ENCODE measurements around the gene KRT74. TPM values are rescaled to one million over a fixed set of nuclear protein-coding genes. Genes with fewer than 3 reads are reported as not detected.

The KRT74 gene
- total and polyA plus RNA-seq, 9 of the 15 experiments (the other 6 are each of a cell fraction or from before 2014, with no cell fraction given): not detected

- Histone ChIP-seq H3K4me1 (replicated peaks in 1 of 2; ENCODE audit: control insufficient read depth in 2 of 2, insufficient read depth in 2 of 2, low read length in 2 of 2) (peaks cover 0 to 4% of the 10 kb centered on the region in 2 experiments; a peak in 3 of 5 replicates), H3K4me2 (ENCODE audit: insufficient read depth, low read length) (no peak overlapping the region), H3K79me2 (ENCODE audit: control insufficient read depth, insufficient read depth, low read length) (no peaks in the 10 kb centered on the region), H3K27ac (ENCODE audit: extremely low read depth, low read depth, low read length) (no peak overlapping the region), H4K20me1 (replicated peaks; ENCODE audit: control insufficient read depth, insufficient read depth, low read length) (0 out of 2 replicates have a peak, but pooled peaks cover 2% of the 10 kb centered on the region), H3K27me3 (ENCODE audit: control insufficient read depth in 2 of 2, insufficient read depth in 2 of 2, low read length in 2 of 2) (peaks cover 7 to 44% of the 10 kb centered on the region in 2 experiments; a peak in 4 of 5 replicates), H3K9ac (ENCODE audit: insufficient read depth in 1 of 2, low read depth in 2 of 2, low read length in 2 of 2) (no peak overlapping the region), H3K9me3 (replicated peaks; ENCODE audit: control insufficient read depth, insufficient read depth, low read depth, low read length) (no peaks in the 10 kb centered on the region), H3K4me3 (no peak overlapping the region), H3K36me3 (ENCODE audit: control insufficient read depth, insufficient read depth, low read length) (no peaks in the 10 kb centered on the region), H2AFZ (ENCODE audit: low read depth, low read length) (no peak overlapping the region), H3K9me1 (ENCODE audit: control insufficient read depth, insufficient read depth, low read length) (no peaks in the 10 kb centered on the region)
- intact Hi-C loops (cut with micrococcal nuclease): no loop called here
- DNase-seq (ENCODE audit: extremely low read depth in 1 of 4, low spot score in 3 of 4) (no peak), ATAC-seq (no peak), FAIRE-seq (no peak)
- ChIA-PET CTCF (ENCODE audit: low intra/inter-chr PET ratio) (no interaction called here), POLR2A (no interaction called here)
- no TSS peak for BruUV-seq (replicated peaks)
- in situ Hi-C loops (cut with MboI): no loop called here
- TF ChIP-seq DLX4 (CRISPR knock-in tag; IDR thresholded peaks at IDR 0.05) (no peak), NR4A1 (CRISPR knock-in tag; IDR thresholded peaks at IDR 0.05) (0 out of 2 replicates have a peak, but pooled peaks have one; percentile 25), NR4A1 (tag; IDR thresholded peaks at IDR 0.05) (no peak)
- WGBS (ENCODE audit: insufficient coverage, low coverage, missing lambda C conversion rate): 53% methylated on average over 9 of the region's 9 CpGs
These were observed 39.9 kb upstream of the KRT74 start for GRCh38 chr12:52613384-52614030.
